Stimulated activated CD4-positive, alpha-beta T cell treated with anti-CD3 and anti-CD28 coated beads, Interleukin-1b, Interleukin-23, amount 100 ng/mL, for 4 hours (primary cell): ENCODE results near the gene TPGS2.
"Not testable (repeated sequence)": the region's sequence is repeated elsewhere in the genome, so short reads cannot be mapped to it uniquely, and the experiment has no call there.

Source experiments
- DNase-seq, 2 donors: peaks; one replicate each; pipeline ENCODE4 v3.0.0-alpha.2; 2020; ENCODE audit warnings: low read depth in 2 of 2

Gene TPGS2

GRCh38 chr18:36828630-36829361, at the start of gene TPGS2, which contains the start of gene KIAA1328:
Gene TPGS2, minus strand, starts transcription at chr18:36829002. Its CDS starts 235 bp downstream, at chr18:36828767.
Gene KIAA1328, plus strand, starts transcription at chr18:36829127. Its CDS starts 12 bp downstream, at chr18:36829139.
- DNase-seq: peak; percentile 70 to 81

GRCh38 chr18:36873826-36874225, 45.0 kb upstream of the TPGS2 start:
- not testable (repeated sequence) for DNase-seq

GRCh38 chr18:36872329-36872728, 43.5 kb upstream of the TPGS2 start:
- no peak for DNase-seq

- no peak for DNase-seq
Measured at GRCh38 chr18:36871801-36872200, 43.0 kb upstream of the TPGS2 start.

- DNase-seq: no peak
Measured at GRCh38 chr18:36867056-36867455, 38.3 kb upstream of the TPGS2 start.

- no peak for DNase-seq
Measured at GRCh38 chr18:36862182-36862581, 33.4 kb upstream of the TPGS2 start.

- no peak for DNase-seq
Measured at GRCh38 chr18:36856815-36857214, 28.0 kb upstream of the TPGS2 start.

- no peak for DNase-seq
Measured at GRCh38 chr18:36851202-36851590, 22.4 kb upstream of the TPGS2 start.

GRCh38 chr18:36850527-36851201, 21.9 kb upstream of the TPGS2 start:
- no peak for DNase-seq

GRCh38 chr18:36849288-36850006, 20.6 kb upstream of the TPGS2 start:
- no peak for DNase-seq

- DNase-seq: no peak
Measured at GRCh38 chr18:36848609-36849008, 19.8 kb upstream of the TPGS2 start.

- DNase-seq: no peak
Measured at GRCh38 chr18:36843784-36844183, 15.0 kb upstream of the TPGS2 start.

- no peak for DNase-seq
Measured at GRCh38 chr18:36843199-36843598, 14.4 kb upstream of the TPGS2 start.

- no peak for DNase-seq
Measured at GRCh38 chr18:36839835-36840234, 11.0 kb upstream of the TPGS2 start.

- DNase-seq: no peak
Measured at GRCh38 chr18:36835927-36836326, 7.1 kb upstream of the TPGS2 start.

- DNase-seq: no peak
Measured at GRCh38 chr18:36833120-36833519, 4.3 kb upstream of the TPGS2 start.

- DNase-seq: no peak
Measured at GRCh38 chr18:36831139-36831538, 2.3 kb upstream of the TPGS2 start.

GRCh38 chr18:36830158-36830495, 1.3 kb upstream of the TPGS2 start:
- no peak for DNase-seq

- DNase-seq: no peak
Measured at GRCh38 chr18:36829362-36830157, 758 bp upstream of the TPGS2 start.

- DNase-seq: no peak
Measured at GRCh38 chr18:36828157-36828629, 609 bp downstream of the TPGS2 start.

- DNase-seq: no peak
Measured at GRCh38 chr18:36826556-36826955, 2.2 kb downstream of the TPGS2 start.

- DNase-seq: no peak
Measured at GRCh38 chr18:36825526-36825925, 3.3 kb downstream of the TPGS2 start.
